H1 (cell line): Measurements from ENCODE around the gene ECT2L. TPM values are rescaled to one million over a fixed set of nuclear protein-coding genes. Genes with fewer than 3 reads are reported as not detected.

Experiments used
- SP1 ChIP-seq: IDR thresholded peaks from 2 replicates; pipeline ENCODE4 v1.6.1; 2011; ENCODE audit warnings: low read depth, low read length
- polyA plus RNA-seq, 7 experiments: library from polyadenylated mRNA; depleted of rRNA in 3 of 7; stranded (reverse) in 5 of 7; unstranded in 2 of 7; fragments of >200 nt in 5 of 7; fragments of 200-250 nt in 2 of 7; gene quantifications; 1 replicate in 5 of 7; 2 replicates in 1 of 7; 4 replicates in 1 of 7; pipeline versions ENCODE4 v1.2.1 to v1.2.3, GENCODE V29; 2011 to 2013; ENCODE audit warnings: missing spikeins in 2 of 7, mixed read lengths in 2 of 7
- total RNA-seq: library from RNA; stranded (reverse); fragmentation: NEBNext Ultra II Directional; extraction: Animal tissue kit (Norgen Biotek cat#: 25700); gene quantifications from 2 replicates; pipeline ENCODE4 v1.2.1, GENCODE V29; 2021

The ECT2L gene
- total and polyA plus RNA-seq, 2 of the 8 experiments (the other 6 are each of a cell fraction or from before 2014, with no cell fraction given) = not detected

- TF ChIP-seq SP1 = no peak
Observed at GRCh38 chr6:138776659-138777058, 19.2 kb upstream of the ECT2L start (continued).
